ENCODE measurements around the gene SRP54. TPM values are rescaled to one million over a fixed set of nuclear protein-coding genes. Genes with fewer than 3 reads are reported as not detected.

SRP54 gene
- total and polyA plus RNA-seq, 2 of the 13 experiments (the other 11 are each of a cell fraction or from before 2014, with no cell fraction given), result 42.2 to 207 TPM

GRCh38 chr14:35020713-35021112, 37.9 kb downstream of the SRP54 start:
- Histone ChIP-seq H3K4me2 (ENCODE audit: low read depth, low read length) (no peak overlapping the region), H4K20me1 (ENCODE audit: insufficient read depth, low read length) (no peaks in the 10 kb centered on the region), H3K27me3 (ENCODE audit: control insufficient read depth in 1 of 2, insufficient read depth in 2 of 2, low read length in 2 of 2) (no peaks in the 10 kb centered on the region), H3K79me2 (ENCODE audit: insufficient read depth, low read length) (no peaks in the 10 kb centered on the region), H3K36me3 (replicated peaks in 1 of 2; ENCODE audit: control insufficient read depth in 1 of 2, insufficient read depth in 2 of 2, low read length in 2 of 2) (peaks cover 28 to 85% of the 10 kb centered on the region in 2 experiments), H3K27ac (ENCODE audit: extremely low read length, insufficient read depth, low read length) (no peak overlapping the region), H3K4me3 (replicated peaks in 1 of 3; ENCODE audit: insufficient read depth in 1 of 3, low read depth in 2 of 3, low read length in 3 of 3) (no peak overlapping the region), H3K9me3 (ENCODE audit: low read length) (no peaks in the 10 kb centered on the region), H3K4me1 (ENCODE audit: insufficient read depth, low read length) (no peaks in the 10 kb centered on the region), H2AFZ (ENCODE audit: low read length) (no peak overlapping the region), H3K9ac (ENCODE audit: insufficient read depth, low read depth, low read length) (no peak overlapping the region)
- in situ Hi-C loops (cut with HindIII; ENCODE audit: extremely low pct_ligation_motif_present, low pct_unique_long_range_greater_than_20kb), result no loop called here
- BruUV-seq (replicated peaks), result no TSS peak
- CTCF ChIA-PET (ENCODE audit: low intra/inter-chr PET ratio, low total read pairs), result no interaction called here
- FAIRE-seq (no peak), DNase-seq (ENCODE audit: low spot score) (no peak), ATAC-seq (no peak)
- TF ChIP-seq CBX1 (IDR thresholded peaks at IDR 0.05; ENCODE audit: low read depth) (no peak), MAX (IDR thresholded peaks at IDR 0.05) (no peak), MEF2D (CRISPR knock-in tag; IDR thresholded peaks at IDR 0.05) (no peak), NR0B2 (CRISPR knock-in tag; IDR thresholded peaks at IDR 0.05) (no peak), ZNF878 (CRISPR knock-in tag; IDR thresholded peaks at IDR 0.05) (no peak), PLRG1 (conservative IDR thresholded peaks at IDR 0.05) (no peak), ISL2 (CRISPR knock-in tag; IDR thresholded peaks at IDR 0.05) (no peak), MTA1 (CRISPR knock-in tag; IDR thresholded peaks at IDR 0.05; ENCODE audit: borderline replicate concordance) (no peak), ZNF329 (CRISPR knock-in tag; IDR thresholded peaks at IDR 0.05; ENCODE audit: low read depth) (no peak), POGZ (CRISPR knock-in tag; IDR thresholded peaks at IDR 0.05) (no peak), ESRRA (CRISPR knock-in tag; IDR thresholded peaks at IDR 0.05; ENCODE audit: low read depth) (no peak), ZFP36 (IDR thresholded peaks at IDR 0.05; ENCODE audit: borderline replicate concordance, low read depth, low read length, partially characterized antibody) (no peak), KDM3A (CRISPR knock-in tag; IDR thresholded peaks at IDR 0.05; ENCODE audit: low read depth) (no peak), RBFOX2 (IDR thresholded peaks at IDR 0.05; ENCODE audit: low read depth, low read length) (no peak), ARHGAP35 (CRISPR knock-in tag; IDR thresholded peaks at IDR 0.05; ENCODE audit: borderline replicate concordance) (no peak)
- 96% methylated on average over 4 of the region's 4 CpGs for WGBS (ENCODE audit: low lambda C conversion rate)
- POLR2A ChIA-PET, result interaction anchor here (1.2 kb wide), 1 partner anchor 26 kb away, joined by 3 read pairs; the partner anchor contains the start of gene FAM177A1
- intact Hi-C loops (cut with micrococcal nuclease; ENCODE audit: unreplicated experiment), result loop anchor here (1.0 kb wide), 1 partner anchor 393 kb away; no protein-coding TSS in a partner anchor
